Mucosa of stomach (tissue), 1 donor: ENCODE results near the gene CCDC33.

Experiments
- H3K27me3 ChIP-seq: one replicate; pipeline ENCODE4 v1.7.0; 2013; ENCODE audit warnings: mild to moderate bottlenecking, low read length; ENCODE audit not compliant: control insufficient read depth, insufficient read depth
- H3K36me3 ChIP-seq: one replicate; pipeline ENCODE4 v1.7.0; 2013; ENCODE audit warnings: low read length; ENCODE audit not compliant: control insufficient read depth, insufficient read depth
- H3K4me1 ChIP-seq: one replicate; pipeline ENCODE4 v1.7.0; 2013; ENCODE audit warnings: mild to moderate bottlenecking, low read length; ENCODE audit not compliant: control insufficient read depth, insufficient read depth
- H3K4me3 ChIP-seq: one replicate; pipeline ENCODE4 v1.7.0; 2013; ENCODE audit warnings: low read length
- H3K9ac ChIP-seq: one replicate; pipeline ENCODE4 v1.7.0; 2013; ENCODE audit warnings: mild to moderate bottlenecking, low read length, moderate library complexity
- H3K9me3 ChIP-seq: one replicate; pipeline ENCODE4 v1.7.0; 2013; ENCODE audit warnings: mild to moderate bottlenecking, low read length, moderate library complexity; ENCODE audit not compliant: control insufficient read depth
- donor health status: Pancreatic carcinoma.

The CCDC33 gene

DNA sequence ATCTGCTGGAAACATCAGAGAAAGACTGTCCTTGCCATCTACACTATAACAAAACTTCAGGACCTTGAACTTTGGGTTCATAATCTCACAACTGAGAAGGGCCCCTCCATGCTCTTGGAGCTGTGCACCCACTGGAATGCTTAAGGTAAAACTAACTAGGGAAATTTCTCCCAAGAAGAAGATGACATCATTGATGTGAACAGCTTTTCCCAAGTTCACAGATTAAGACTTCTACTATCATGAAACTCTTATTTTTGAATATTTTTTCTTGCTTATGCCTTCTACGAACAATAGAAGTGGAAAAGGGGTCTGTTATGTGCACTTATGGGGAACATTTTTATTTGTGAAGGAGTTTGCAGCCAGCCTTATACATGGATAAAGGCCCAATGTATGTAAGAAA is 126.4 kb downstream of the CCDC33 start:
- no peaks in the 10 kb centered on the region for H3K4me1 ChIP-seq
- no peaks in the 10 kb centered on the region for H3K36me3 ChIP-seq
- no peak overlapping the region for H3K4me3 ChIP-seq
- no peaks in the 10 kb centered on the region for H3K9me3 ChIP-seq
- no peak overlapping the region for H3K9ac ChIP-seq
- H3K27me3 ChIP-seq: peaks cover 26% of the 10 kb centered on the region

- H3K36me3 ChIP-seq: no peaks in the 10 kb centered on the region
- H3K9ac ChIP-seq: peak overlapping the region; percentile 45
- no peak overlapping the region for H3K4me3 ChIP-seq
- no peaks in the 10 kb centered on the region for H3K9me3 ChIP-seq
- H3K27me3 ChIP-seq: peaks cover 30% of the 10 kb centered on the region
- no peaks in the 10 kb centered on the region for H3K4me1 ChIP-seq
Observed at GRCh38 chr15:74364936-74365597, 128.9 kb downstream of the CCDC33 start.

DNA sequence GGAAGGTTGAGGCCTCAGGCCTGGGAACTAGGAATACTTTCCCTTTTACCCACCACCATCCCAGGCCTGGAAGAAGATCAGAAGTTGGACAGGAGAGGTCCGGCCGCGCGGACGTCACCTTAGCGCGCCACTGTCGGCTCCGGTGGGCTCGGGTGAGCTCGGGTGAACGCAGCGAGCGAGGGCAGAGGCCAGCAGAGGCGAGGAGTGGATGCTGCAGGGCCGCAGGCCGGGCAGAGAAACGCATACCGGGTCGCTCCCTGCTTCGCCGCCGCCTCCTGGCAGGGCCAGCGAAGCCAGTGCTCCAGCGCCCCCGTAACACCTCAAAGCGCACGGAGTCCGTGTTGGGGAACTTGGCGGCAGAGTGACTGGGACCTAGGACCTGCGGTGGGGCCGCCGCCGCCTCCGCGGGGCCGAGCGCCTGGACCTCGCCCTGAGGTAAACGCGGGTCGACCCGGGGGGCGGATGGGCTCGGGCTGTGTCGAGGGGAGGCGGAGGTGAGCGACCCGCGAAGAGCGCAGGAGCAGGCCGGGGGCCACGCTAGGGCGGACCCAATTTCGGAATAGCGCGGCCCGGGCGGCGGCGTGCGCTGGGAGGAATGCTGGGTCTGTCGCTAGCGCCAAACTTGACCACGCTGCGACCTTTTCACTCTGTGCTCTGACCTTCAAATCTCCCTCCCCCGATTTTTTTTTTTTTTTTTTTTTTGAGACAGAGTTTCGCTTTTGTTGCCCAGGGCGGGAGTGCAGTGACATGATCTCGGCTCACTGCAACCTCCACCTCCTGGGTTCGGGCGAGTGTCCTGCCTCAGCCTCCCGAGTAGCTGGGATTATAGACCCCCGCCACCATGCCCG is 129.7 kb downstream of the CCDC33 start:
- Histone ChIP-seq H3K4me3 (no peak overlapping the region), H3K36me3 (no peaks in the 10 kb centered on the region), H3K9me3 (no peaks in the 10 kb centered on the region), H3K9ac (peak overlapping the region; percentile 45), H3K27me3 (peaks cover 30% of the 10 kb centered on the region), H3K4me1 (no peaks in the 10 kb centered on the region)

GRCh38 chr15:74367296-74367854 is 131.2 kb downstream of the CCDC33 start, which contains the start of gene CYP11A1:
Gene CYP11A1, minus strand, starts transcription at chr15:74367646. Its CDS starts 61 bp downstream, at chr15:74367585.
- Histone ChIP-seq H3K36me3 (no peaks in the 10 kb centered on the region), H3K9me3 (no peaks in the 10 kb centered on the region), H3K9ac (no peak within 1 kb of the TSS), H3K4me3 (no peak within 1 kb of the TSS), H3K27me3 (peaks cover 30% of the 10 kb centered on the region), H3K4me1 (no peaks in the 10 kb centered on the region)

DNA sequence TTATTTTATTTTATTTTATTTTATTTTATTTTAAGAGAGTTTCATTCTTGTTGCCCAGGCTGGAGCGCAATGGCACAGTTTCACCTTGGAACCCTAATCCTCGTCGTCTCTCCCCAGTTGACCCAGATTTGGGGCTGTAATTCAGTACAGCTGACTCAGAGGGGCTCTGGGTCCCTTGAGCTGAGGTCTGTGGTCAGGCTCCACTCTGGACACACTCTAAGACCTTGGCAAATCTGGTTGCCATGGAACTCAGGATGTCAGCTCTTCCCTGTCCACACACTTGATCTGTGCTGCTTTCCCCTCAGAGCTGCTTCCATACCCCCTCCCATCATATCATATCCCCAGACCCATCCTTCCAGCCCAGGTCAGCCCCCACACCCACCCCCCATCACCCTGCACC is 132.0 kb downstream of the CCDC33 start:
- Histone ChIP-seq H3K4me1 (no peaks in the 10 kb centered on the region), H3K36me3 (no peaks in the 10 kb centered on the region), H3K9me3 (no peaks in the 10 kb centered on the region), H3K27me3 (peaks cover 33% of the 10 kb centered on the region), H3K4me3 (no peak overlapping the region), H3K9ac (no peak overlapping the region)

GRCh38 chr15:74369084-74369745 is 133.1 kb downstream of the CCDC33 start:
- H3K9ac ChIP-seq: no peak overlapping the region
- peaks cover 9% of the 10 kb centered on the region for H3K4me1 ChIP-seq
- H3K27me3 ChIP-seq: peaks cover 37% of the 10 kb centered on the region
- no peaks in the 10 kb centered on the region for H3K9me3 ChIP-seq
- no peak overlapping the region for H3K4me3 ChIP-seq
- no peaks in the 10 kb centered on the region for H3K36me3 ChIP-seq

DNA sequence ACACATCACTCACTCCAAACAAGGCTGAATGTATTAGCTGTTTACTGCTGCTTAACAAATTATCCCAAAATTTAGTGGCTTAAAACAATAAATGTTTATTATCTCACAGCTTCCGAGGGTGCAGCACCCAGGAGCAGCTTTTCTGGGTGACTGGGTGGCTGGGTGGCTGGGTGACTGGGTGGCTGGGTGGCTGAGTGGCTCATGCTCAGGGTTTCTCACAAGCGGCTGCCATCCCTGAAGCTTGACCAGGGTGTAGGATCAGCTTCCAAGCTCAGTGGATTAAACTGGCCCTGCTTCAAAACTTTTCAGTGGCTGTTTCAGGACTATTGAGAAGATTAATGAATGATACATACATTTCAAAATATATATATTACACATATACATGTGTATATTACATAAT is 133.6 kb downstream of the CCDC33 start:
- Histone ChIP-seq H3K9me3 (no peaks in the 10 kb centered on the region), H3K4me1 (peaks cover 13% of the 10 kb centered on the region), H3K9ac (no peak overlapping the region), H3K27me3 (peaks cover 32% of the 10 kb centered on the region), H3K36me3 (no peaks in the 10 kb centered on the region), H3K4me3 (no peak overlapping the region)

- H3K4me3 ChIP-seq: no peak overlapping the region
- H3K36me3 ChIP-seq: no peaks in the 10 kb centered on the region
- peaks cover 19% of the 10 kb centered on the region for H3K4me1 ChIP-seq
- peaks cover 25% of the 10 kb centered on the region for H3K27me3 ChIP-seq
- H3K9me3 ChIP-seq: no peaks in the 10 kb centered on the region
- no peak overlapping the region for H3K9ac ChIP-seq
Observed at GRCh38 chr15:74370471-74370870, 134.3 kb downstream of the CCDC33 start.

DNA sequence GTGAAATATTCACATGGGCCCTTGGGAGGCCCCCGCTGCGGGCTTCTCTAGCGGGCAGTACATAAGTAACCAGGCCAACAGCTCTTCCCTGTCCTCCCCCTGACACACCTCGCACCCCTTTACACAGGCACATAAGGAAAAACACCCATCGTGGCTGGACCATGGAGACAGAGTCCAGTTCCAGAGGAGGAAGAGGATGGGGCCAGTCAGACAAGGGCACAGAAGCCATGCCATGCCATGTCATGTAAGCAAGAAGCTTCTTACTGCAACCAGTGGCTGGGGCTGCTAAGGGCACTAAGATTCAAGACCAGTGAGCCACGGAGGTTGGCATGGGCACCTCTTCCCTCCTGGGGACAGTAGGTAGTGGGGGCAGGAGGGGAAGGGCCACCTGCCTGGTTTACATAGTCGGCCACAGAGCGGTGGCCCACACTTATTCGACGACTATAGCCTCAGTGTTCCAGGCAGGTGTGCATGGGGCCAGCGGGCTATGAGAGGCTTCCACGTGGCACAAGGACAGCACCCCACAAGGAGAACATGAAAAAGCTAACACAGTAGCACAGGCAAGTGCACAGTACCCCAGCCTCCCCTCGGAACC is 137.0 kb downstream of the CCDC33 start:
- Histone ChIP-seq H3K9me3 (no peaks in the 10 kb centered on the region), H3K4me1 (peaks cover 19% of the 10 kb centered on the region), H3K4me3 (no peak overlapping the region), H3K9ac (no peak overlapping the region), H3K36me3 (no peaks in the 10 kb centered on the region), H3K27me3 (peaks cover 7% of the 10 kb centered on the region)

- peak overlapping the region; percentile 47 for H3K9ac ChIP-seq
Observed at GRCh38 chr15:74373731-74374647, 137.9 kb downstream of the CCDC33 start.

More at GRCh38 chr15:74373731-74374647, 137.9 kb downstream of the CCDC33 start:
- Histone ChIP-seq H3K4me3 (peak overlapping the region; percentile 62), H3K9me3 (no peaks in the 10 kb centered on the region), H3K4me1 (peaks cover 19% of the 10 kb centered on the region), H3K36me3 (no peaks in the 10 kb centered on the region), H3K27me3 (peaks cover 7% of the 10 kb centered on the region)
